IPS-18a (cell line): ENCODE data around the gene CTCF.
A peak's percentile ranks its signal among the peaks of the same experiment; 100 is the strongest.

Source experiments
- H3K27ac ChIP-seq: one replicate; pipeline ENCODE4 v1.5.1; 2013; ENCODE audit warnings: low read length
- H3K27me3 ChIP-seq: one replicate; pipeline ENCODE4 v1.6.1; 2013; ENCODE audit warnings: mild to moderate bottlenecking, low read length; ENCODE audit not compliant: control insufficient read depth, insufficient read depth
- H3K36me3 ChIP-seq: one replicate; pipeline ENCODE4 v1.6.1; 2013; ENCODE audit warnings: low read depth, low read length; ENCODE audit not compliant: control insufficient read depth
- H3K4me1 ChIP-seq: one replicate; pipeline ENCODE4 v1.6.1; 2013; ENCODE audit warnings: low read depth, low read length; ENCODE audit not compliant: control insufficient read depth
- H3K4me3 ChIP-seq: one replicate; pipeline ENCODE4 v1.5.1; 2013; ENCODE audit warnings: low read length
- H3K9ac ChIP-seq: one replicate; pipeline ENCODE4 v1.6.1; 2013; ENCODE audit warnings: mild to moderate bottlenecking, low read length, moderate library complexity
- H3K9me3 ChIP-seq: one replicate; pipeline ENCODE4 v1.6.1; 2013; ENCODE audit warnings: low read depth, low read length; ENCODE audit not compliant: control insufficient read depth

The CTCF gene

DNA sequence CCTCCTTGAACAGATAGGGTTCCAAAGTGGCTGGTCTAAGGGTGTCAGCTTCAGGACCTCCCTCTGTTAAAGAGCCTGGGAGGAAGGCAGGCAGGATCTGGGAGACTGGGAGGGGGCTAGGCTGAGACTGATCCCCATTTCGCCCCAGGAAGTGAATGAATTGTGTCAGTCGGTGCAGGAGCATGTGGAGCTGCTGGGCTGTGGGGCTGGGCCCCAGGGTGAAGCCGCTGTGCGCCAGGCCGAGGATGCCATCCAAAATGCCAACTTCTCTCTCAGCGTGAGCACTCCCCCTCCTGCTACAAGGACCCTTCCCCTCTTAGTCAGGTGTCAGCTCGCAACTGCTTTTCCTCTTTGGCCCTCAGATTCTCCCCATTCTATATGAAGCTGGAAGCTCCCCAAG is 88.7 kb downstream of the CTCF start:
- H3K27ac ChIP-seq = no peak overlapping the region
- H3K27me3 ChIP-seq = peaks cover 51% of the 10 kb centered on the region
- no peak overlapping the region for H3K4me3 ChIP-seq
- H3K4me1 ChIP-seq = no peaks in the 10 kb centered on the region
- H3K9ac ChIP-seq = no peak overlapping the region
- no peaks in the 10 kb centered on the region for H3K9me3 ChIP-seq
- no peaks in the 10 kb centered on the region for H3K36me3 ChIP-seq

DNA sequence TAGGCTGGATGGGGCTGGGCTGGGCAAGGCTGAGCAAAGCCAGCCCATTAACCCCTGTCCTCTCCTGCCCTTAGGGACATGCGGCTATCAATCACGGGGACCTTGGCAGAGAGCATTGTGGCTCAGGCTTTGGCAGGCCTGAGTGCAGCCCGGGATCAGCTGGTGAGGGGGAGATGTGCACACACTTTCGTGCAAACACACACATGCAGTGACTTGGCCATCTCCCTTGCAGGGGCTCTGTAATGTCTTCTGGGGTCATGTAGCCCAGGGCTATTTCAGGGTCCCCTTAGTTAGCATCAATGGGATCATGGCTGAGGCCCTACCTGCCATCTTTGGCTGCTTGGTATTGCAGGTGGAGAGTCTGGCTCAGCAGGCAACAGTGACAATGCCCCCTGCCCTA is 89.5 kb downstream of the CTCF start:
- Histone ChIP-seq H3K27ac (no peak overlapping the region), H3K36me3 (no peaks in the 10 kb centered on the region), H3K27me3 (peaks cover 51% of the 10 kb centered on the region), H3K9ac (no peak overlapping the region), H3K4me3 (no peak overlapping the region), H3K4me1 (no peaks in the 10 kb centered on the region), H3K9me3 (no peaks in the 10 kb centered on the region)

DNA sequence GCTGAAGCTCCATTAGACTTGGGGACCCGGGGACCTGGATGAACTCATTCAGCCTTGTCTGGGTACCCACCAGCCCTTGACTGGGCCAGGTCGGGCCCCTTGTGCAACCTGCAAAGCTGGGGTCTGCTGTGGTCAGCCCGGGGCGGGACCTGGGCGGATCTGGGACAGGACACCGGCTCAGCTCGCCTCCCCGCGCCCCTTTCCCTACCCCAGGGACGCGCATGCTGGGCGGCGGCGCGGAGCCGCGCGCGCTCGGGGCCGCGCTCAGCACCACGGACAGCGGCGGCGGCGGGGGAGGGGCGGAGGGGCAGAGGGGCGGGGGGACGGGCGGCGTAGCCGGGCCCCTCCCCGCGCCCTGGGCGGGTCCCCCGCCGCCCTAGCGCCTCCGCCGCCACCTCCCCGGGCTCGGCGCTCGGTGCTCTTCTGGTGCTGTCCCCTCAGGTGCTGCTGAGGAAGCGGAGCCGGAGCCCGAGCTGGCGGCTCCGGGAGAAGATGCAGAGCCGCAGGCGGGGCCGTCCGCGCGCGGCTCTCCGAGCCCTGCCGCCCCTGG is 90.3 kb downstream of the CTCF start:
- Histone ChIP-seq H3K27ac (no peak overlapping the region), H3K4me3 (peak overlapping the region; percentile 58), H3K4me1 (no peaks in the 10 kb centered on the region), H3K27me3 (peaks cover 51% of the 10 kb centered on the region), H3K9me3 (no peaks in the 10 kb centered on the region), H3K36me3 (no peaks in the 10 kb centered on the region), H3K9ac (no peak overlapping the region)

DNA sequence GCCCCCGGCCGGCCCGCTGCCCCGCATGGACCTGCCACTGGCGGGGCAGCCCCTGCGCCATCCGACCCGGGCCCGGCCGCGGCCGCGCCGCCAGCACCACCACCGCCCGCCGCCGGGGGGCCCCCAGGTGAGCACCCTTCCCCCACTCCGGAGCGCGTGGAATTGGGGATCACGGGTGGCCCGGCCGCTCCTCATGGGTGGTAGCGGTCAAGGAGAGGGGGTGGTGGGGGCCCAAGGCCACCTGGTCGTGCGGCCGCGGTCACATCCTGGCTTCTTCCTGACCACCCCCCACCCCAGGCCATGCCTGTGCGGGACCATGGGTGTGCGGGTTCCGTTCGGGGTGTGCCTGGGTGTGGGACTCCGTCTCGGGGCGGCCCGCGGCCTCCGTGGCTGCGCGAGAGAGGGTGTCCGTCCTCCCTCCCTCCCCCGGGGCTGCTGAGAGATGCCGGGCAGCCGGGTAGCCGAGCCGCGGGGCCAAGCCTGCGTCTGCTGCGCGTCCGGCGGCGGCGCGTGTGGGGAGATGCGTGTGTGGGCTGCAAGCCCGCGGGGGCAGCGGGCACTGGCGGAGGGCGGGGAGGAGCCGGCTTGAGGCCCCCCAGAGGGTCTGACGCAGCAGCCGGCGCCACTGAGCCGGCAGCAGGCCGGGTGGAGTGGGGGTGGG is 90.9 kb downstream of the CTCF start:
- Histone ChIP-seq H3K9ac (no peak overlapping the region), H3K36me3 (no peaks in the 10 kb centered on the region), H3K4me1 (no peaks in the 10 kb centered on the region), H3K9me3 (no peaks in the 10 kb centered on the region), H3K4me3 (peak overlapping the region; percentile 58), H3K27me3 (peaks cover 51% of the 10 kb centered on the region), H3K27ac (no peak overlapping the region)

DNA sequence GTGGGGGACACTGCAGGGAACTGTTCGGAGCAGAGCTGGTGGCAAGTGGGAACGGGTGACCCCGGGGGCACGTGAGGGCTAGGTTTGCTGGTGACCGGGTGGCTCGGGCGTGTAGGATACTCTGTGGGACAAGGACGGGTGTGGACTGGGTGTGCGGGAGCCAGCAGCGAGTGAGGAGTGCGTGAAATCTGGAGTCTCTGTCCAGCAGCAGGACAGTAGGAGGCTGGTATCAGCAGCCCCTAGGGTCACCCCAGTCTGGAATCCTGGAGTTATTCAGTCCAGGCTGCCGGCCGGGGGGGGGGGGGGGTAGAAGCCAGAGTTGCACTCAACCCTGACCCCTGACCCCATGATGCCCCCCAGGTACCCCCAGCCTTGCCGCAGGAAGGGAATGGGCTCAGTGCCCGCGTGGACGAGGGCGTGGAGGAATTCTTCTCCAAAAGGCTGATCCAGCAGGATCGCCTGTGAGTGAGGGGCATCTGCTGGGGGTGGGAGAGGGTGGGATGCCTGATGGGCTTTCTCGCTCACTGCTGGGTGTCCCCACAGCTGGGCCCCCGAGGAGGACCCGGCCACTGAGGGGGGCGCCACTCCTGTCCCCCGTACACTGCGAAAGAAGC is 91.6 kb downstream of the CTCF start:
- Histone ChIP-seq H3K27ac (no peak overlapping the region), H3K27me3 (peaks cover 49% of the 10 kb centered on the region), H3K4me3 (peak overlapping the region; percentile 58), H3K9ac (no peak overlapping the region), H3K4me1 (no peaks in the 10 kb centered on the region), H3K9me3 (no peaks in the 10 kb centered on the region), H3K36me3 (no peaks in the 10 kb centered on the region)

DNA sequence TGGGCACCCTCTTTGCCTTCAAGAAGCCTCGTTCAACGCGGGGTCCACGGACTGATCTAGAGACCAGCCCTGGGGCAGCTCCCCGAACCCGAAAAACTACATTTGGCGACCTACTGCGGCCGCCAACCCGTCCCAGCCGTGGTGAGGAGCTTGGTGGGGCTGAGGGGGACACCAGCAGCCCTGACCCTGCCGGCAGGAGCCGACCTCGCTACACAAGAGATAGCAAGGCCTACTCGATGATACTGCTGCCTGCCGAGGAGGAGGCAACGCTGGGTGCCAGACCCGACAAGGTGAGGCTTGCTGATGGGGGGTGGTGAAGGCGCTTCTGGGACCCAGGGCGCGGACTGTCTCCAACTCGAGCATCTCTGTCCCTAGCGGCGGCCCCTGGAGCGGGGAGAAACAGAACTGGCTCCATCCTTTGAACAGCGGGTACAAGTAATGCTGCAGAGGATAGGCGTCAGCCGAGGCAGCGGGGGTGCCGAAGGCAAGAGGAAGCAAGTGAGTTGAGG is 92.1 kb downstream of the CTCF start:
- H3K9ac ChIP-seq = no peak overlapping the region
- no peaks in the 10 kb centered on the region for H3K9me3 ChIP-seq
- no peaks in the 10 kb centered on the region for H3K4me1 ChIP-seq
- H3K4me3 ChIP-seq = no peak overlapping the region
- no peaks in the 10 kb centered on the region for H3K36me3 ChIP-seq
- no peak overlapping the region for H3K27ac ChIP-seq
- peaks cover 49% of the 10 kb centered on the region for H3K27me3 ChIP-seq

DNA sequence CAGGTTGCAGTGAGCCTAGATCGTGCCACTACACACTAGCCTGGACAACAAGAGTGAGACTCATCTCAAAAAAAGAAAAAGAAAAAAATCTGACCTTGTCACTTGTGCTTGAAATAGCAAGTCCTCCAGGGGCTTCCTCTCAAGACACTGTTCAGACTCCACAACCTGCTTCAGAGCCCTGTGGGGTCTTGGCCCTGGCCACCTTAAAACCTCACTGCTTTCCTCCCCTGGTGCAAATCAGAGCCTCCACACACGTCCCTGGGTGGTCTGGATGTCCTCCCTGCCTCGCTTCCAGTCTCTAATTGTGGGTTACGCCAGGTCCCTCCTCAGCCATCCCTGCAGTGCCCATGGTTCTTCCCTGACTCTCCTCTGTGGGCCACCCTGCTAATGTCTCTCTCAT is 93.0 kb downstream of the CTCF start:
- Histone ChIP-seq H3K9me3 (no peaks in the 10 kb centered on the region), H3K4me3 (no peak overlapping the region), H3K4me1 (no peaks in the 10 kb centered on the region), H3K9ac (no peak overlapping the region), H3K27me3 (peaks cover 42% of the 10 kb centered on the region), H3K36me3 (no peaks in the 10 kb centered on the region), H3K27ac (no peak overlapping the region)

DNA sequence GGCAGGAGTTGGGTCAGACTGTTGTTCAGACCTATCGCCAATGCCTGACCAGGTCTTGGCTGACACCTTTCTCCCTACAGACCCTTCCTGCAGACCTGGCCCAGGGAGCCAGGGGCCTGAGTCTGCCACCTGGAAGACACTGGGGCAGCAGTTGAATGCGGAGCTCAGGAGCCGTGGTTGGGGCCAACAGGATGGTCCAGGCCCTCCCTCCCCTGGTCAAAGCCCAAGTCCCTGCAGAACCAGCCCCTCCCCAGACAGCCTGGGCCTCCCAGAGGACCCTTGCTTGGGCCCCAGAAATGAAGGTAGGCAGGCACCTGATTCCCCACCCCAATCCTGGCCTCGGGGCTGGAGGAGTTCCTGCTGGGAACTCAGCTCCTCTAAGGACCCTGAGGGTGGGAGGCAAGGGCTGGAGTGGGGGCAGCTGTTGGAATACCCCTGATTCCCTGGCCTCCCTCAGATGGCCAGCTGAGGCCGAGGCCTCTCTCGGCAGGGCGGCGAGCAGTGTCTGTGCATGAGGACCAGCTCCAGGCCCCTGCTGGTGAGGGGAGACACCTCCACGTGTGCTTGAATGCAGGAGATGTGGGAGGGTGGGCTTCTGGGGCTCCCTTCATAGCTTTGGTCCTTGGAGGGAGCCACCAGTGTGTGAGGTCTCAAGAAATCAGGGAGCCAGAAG is 94.2 kb downstream of the CTCF start:
- Histone ChIP-seq H3K4me1 (no peaks in the 10 kb centered on the region), H3K27me3 (peaks cover 33% of the 10 kb centered on the region), H3K4me3 (no peak overlapping the region), H3K9me3 (no peaks in the 10 kb centered on the region), H3K9ac (no peak overlapping the region), H3K27ac (no peak overlapping the region), H3K36me3 (no peaks in the 10 kb centered on the region)

DNA sequence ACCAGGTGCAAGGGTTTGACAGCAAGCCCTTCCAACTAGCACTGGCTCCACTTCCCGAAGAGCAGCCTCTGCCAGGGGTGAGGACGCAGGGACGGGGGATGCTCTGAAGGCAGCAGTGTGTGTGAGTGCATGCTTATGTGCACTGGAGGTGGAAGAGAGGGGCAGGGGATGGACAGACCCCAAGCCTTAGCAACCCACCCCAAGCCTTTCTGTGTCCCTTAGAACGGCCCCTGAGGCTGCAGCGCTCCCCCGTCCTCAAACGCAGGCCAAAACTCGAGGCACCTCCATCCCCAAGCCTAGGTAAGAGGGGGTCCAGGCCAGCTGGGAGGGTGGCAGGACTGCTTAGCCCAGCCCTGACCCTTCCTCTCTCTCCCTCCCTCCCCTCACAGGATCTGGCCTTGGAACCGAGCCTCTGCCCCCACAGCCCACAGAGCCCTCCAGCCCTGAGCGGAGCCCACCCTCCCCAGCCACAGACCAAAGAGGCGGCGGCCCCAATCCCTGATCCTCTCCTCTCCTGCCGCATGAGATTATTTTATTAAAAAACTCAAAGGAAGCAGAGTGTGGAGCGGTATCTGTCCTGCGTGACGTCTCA is 94.8 kb downstream of the CTCF start:
- H3K27ac ChIP-seq = no peak overlapping the region
- H3K36me3 ChIP-seq = no peaks in the 10 kb centered on the region
- H3K27me3 ChIP-seq = peaks cover 34% of the 10 kb centered on the region
- no peaks in the 10 kb centered on the region for H3K4me1 ChIP-seq
- H3K9ac ChIP-seq = no peak overlapping the region
- no peaks in the 10 kb centered on the region for H3K9me3 ChIP-seq
- H3K4me3 ChIP-seq = no peak overlapping the region

DNA sequence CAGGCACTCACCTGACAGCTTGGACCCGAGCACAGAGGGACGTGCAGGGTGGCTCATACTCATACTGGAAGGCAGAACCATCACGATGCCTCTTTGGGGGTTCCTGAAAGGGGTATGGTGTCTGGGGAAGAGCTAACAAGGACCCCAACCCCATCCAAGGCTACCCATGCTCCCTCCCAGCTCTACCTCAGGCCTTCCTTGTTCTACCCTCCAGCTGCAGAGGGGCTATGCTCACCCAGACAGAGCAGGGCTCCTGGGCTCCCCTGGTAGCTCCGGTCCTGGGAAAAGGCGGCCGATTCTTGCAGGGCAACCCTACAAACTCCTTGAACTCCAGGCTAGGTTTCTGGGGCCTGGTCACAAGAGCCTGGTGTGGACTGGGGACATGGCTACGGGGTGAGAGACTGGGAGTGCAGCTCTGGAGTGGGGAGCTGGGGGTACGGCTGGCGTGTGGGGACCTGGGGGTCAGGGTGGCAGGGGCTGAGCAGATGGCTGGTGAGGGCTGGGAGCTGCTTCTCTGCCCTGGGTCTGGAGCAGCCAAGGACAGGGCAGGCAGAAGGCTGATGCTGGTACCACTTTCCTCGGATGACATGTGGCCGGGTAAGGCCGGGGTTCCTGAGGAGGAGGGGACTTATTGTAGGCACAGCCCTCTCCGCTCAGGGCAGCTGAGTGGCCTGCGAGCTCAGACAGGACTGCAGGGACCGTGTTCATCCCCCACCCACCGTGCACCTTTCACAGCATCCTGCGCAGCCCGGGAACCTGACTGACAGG is 95.6 kb downstream of the CTCF start:
- peaks cover 32% of the 10 kb centered on the region for H3K27me3 ChIP-seq
- no peak overlapping the region for H3K9ac ChIP-seq
- H3K4me3 ChIP-seq = no peak overlapping the region
- H3K36me3 ChIP-seq = no peaks in the 10 kb centered on the region
- H3K9me3 ChIP-seq = no peaks in the 10 kb centered on the region
- H3K27ac ChIP-seq = no peak overlapping the region
- H3K4me1 ChIP-seq = no peaks in the 10 kb centered on the region
